Esophagus muscularis mucosa (tissue), 3 donors: Measurements from ENCODE around the gene PLEKHM3.

Experiments
- CTCF ChIP-seq, 3 experiments: fragments of 200-600 bp in 2 of 3; fragments of 450-650 bp in 1 of 3; sonication (generic) in 2 of 3; IDR thresholded peaks; one replicate each; pipeline ENCODE4 v1.5.1; 2017 to 2019; ENCODE audit warnings: antibody characterized with exemption in 3 of 3, mild to moderate bottlenecking in 2 of 3, moderate library complexity in 1 of 3
- POLR2AphosphoS5 ChIP-seq, 2 donors: sonication (generic); formaldehyde crosslinking; IDR thresholded peaks; one replicate each; pipeline ENCODE4 v1.6.1; 2017; ENCODE audit warnings: antibody characterized with exemption in 2 of 2

- TF ChIP-seq CTCF (IDR thresholded peaks at IDR 0.05) (no peak), POLR2AphosphoS5 (IDR thresholded peaks at IDR 0.05) (no peak)
Observed at GRCh38 chr2:207819839-207820784, 205.2 kb downstream of the PLEKHM3 start.
